NCI-H146 (cell line): ENCODE data around the gene CNOT2.
"Not testable (repeated sequence)": the region's sequence is repeated elsewhere in the genome, so short reads cannot be mapped to it uniquely, and the experiment has no call there.

Experiments used
- DNase-seq: peaks from one replicate; lab custom pipeline; 2025; lab: John Stamatoyannopoulos, UW

CNOT2 gene

GRCh38 chr12:70251661-70252060 lies 8.4 kb downstream of the CNOT2 start:
- DNase-seq: no peak

DNA sequence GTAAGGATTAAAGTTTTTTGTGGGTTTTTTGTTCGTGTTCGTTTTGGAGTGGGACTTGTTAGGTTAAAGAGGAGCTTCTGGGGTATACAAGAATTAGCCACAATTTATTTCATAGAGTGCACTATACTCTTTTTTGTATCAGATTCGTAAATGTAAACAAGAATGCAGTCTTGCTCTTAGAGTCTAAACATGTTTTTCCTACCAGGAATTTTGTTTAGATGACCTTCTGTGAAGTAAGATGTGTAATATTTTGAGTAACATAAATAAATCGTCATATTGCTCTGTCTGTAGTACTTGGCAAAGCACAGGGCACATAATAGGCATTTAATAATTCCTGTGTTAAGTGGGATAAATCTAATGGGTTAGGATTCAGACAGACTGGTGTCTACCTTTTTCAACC lies 9.6 kb downstream of the CNOT2 start:
- no peak for DNase-seq

DNA sequence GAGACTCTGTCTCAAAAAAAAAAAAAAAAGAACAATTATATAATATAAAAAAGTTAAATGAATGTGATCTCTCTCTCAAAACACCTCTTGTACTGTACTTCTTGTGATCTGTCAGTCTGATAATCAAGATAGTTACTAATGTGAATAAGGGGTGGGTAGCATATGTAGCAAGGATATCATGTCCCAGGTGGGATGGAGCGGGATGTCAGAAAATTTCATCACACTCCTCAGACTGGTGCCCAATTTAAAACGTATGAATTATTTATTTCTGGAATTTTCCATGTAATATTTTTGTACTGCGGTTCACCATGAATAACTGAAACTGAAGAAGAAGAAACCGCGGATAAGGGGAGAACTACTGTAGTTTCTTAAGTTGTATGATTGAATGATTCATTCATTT lies 11.0 kb downstream of the CNOT2 start:
- DNase-seq: no peak

DNA sequence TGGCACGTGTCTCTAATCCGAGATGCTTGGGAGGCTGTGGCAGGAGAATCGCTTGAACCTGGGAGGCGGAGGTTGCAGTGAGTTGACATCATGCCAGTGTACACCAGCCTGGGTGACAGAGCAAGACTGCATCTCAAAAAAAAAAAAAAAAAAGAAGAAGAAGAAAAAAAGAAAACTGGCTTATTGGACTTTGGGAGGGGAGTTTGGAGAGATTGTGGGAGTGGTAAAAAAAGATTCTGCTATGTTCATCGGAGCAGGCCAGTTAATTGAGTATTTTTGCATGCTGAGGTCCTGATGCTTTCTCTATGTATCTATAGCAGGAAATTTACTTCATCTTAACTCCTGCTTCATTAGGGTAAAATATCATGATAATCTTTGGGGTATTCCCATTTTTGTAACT lies 11.6 kb downstream of the CNOT2 start:
- no peak for DNase-seq

DNA sequence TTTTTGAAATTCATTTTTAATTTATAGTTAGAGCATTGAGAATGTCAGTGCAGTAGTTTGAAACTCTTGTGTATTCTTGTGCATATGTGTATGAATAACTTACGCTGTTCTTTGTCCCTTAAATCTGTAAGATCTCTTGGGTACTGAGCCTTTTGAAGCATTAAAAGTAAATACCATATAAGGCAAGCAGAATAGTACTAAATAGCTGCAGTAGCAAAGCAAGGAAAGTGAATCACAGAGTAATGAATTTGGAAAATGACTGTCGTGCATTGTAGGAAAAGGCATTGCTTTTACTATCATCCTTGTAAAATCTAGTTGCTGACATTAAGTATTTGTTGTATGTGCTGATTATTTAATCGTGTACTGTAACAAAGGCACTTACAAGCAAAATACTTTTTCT lies 12.1 kb downstream of the CNOT2 start:
- no peak for DNase-seq

GRCh38 chr12:70258605-70259403 lies 15.6 kb downstream of the CNOT2 start:
- DNase-seq: peak; percentile 23

- DNase-seq: no peak
Observed at GRCh38 chr12:70260646-70261045, 17.4 kb downstream of the CNOT2 start.

- DNase-seq: no peak
Observed at GRCh38 chr12:70264067-70264867, 21.0 kb downstream of the CNOT2 start.

GRCh38 chr12:70265132-70265531 lies 21.9 kb downstream of the CNOT2 start:
- DNase-seq: no peak

DNA sequence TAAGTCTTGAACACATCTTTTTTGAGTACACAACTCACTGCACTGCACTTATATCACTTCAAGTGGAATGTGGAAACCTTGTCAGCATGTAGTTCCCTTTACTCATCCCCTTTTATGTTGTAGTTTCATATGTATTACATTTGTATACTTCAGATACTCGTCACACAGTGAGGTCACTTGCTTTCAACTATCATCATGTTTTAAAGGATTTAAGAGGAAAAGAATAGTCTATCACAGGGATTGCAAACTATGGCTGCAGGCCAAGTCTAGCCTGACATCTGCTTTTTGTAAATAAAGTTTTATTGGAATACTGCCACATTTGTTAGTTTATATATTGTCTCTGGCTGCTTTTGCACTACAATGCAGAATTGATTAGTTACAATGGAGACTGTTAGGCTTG lies 24.3 kb downstream of the CNOT2 start:
- DNase-seq: no peak

- no peak for DNase-seq
Observed at GRCh38 chr12:70268972-70269371, 25.7 kb downstream of the CNOT2 start.

DNA sequence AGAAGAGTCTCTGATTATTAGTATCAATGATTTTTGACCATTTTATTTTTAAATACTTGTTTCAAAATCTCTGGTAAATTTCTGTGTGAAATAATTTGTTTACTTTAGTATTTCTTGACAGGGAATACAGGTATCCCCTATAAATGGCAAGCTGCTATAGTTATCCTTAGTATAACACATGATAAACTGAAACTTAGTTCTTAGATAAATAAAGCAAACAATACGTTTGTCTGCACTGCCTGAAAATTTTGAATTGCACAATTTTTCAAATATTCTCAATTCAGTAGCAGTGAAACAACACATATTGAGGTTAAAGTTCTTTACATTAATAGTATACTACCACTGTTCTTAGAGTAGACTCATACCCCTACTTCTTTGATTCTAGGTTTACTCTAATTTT lies 26.9 kb downstream of the CNOT2 start:
- no peak for DNase-seq

DNA sequence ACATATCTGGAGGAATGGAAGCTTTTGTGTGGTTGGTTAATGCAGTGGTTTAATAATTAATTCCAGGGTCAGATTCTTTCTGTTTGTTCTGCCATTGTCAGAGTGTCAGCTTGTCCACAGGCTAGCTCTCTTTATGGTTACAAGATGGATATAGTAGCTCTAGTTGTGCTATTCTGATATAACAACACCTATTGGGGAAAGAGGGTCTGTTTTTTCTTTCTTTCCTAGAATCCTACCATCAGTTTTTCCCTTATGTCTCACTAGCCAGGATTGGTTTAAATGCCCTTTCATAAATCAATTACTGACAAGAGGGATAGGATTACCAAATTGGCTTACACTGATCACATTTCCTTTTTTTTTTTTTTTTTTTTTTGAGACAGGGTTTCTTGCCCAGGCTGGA lies 27.8 kb downstream of the CNOT2 start:
- DNase-seq: peak; percentile 15

- DNase-seq: no peak
Observed at GRCh38 chr12:70272510-70272909, 29.3 kb downstream of the CNOT2 start.

GRCh38 chr12:70275045-70275444 lies 31.8 kb downstream of the CNOT2 start:
- no peak for DNase-seq

DNA sequence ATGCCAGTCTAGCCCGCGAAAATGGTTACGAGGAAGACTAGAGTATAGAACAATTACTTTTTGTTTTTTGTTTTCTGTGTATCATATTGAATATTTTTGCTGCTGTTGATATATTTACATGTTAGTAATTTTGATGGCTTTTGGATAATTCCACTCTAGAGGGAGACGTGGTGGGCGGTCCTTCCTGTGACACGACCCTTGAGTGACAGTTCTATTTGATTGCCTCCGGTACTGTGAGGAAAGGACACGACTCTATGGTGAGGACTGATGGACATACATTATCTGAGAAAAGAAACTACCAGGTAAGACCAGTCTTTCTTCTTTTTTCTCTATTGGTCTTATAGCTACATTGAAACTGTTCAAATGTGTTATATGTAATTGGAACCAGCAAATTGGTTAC lies 34.7 kb downstream of the CNOT2 start:
- DNase-seq: no peak

DNA sequence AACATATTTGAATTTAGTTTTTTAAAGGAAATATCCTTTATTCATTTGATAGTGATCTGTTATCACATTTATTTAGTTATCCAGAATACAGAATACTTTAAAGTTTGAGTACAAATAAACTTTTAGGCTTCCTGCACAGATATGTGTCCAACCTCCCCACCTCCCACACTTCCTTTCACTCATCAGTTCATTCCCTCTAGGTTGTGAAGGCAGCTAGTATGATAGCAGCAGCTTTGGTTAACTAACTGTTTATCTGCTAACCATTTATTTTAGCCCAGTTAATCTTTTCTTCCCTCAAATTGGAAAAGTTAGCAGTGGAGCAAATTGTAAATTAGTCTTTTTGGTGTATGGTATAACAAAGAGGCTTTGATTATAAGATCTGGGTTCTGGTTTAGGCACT lies 35.7 kb downstream of the CNOT2 start:
- DNase-seq: no peak

GRCh38 chr12:70283232-70283631 lies 40.0 kb downstream of the CNOT2 start:
- no peak for DNase-seq

DNA sequence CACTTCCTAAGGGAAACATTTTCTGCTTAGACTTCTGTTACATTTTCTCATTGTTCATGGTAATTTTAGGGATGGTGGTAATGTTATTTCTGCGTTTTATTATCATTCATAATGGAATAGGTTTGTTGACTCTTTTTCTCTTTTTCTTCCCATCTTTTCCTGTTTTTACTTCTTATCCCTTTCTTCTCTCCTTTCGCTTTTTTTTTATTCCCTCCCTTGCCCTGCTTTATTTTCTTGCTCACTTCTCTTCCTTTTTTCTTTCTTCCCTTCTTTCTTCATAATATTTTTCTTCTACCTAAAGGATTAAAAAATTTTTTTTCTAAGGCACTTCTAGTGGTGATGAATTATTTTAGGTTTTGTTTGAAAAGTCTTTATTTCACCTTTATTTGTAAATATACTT lies 45.6 kb downstream of the CNOT2 start:
- no peak for DNase-seq

DNA sequence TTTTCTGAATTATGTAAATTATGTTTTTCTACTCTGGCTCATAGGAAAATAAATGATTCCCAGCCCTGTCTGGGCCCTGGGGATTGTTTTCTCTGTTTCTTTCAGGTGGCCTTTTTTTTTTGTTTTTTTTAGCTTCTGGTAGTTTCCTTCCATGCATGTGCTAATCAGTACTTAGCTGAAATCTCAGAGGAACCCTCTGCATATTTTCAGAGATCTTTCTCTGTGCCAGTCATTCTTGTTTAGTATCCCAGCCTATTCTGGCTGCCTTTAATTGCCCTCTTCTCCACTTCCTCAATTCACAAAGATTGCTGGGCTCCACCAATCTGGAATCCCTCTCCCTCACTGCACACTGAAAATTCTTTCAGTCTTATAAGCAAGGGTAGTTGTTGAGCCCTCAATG lies 46.9 kb downstream of the CNOT2 start:
- no peak for DNase-seq

DNA sequence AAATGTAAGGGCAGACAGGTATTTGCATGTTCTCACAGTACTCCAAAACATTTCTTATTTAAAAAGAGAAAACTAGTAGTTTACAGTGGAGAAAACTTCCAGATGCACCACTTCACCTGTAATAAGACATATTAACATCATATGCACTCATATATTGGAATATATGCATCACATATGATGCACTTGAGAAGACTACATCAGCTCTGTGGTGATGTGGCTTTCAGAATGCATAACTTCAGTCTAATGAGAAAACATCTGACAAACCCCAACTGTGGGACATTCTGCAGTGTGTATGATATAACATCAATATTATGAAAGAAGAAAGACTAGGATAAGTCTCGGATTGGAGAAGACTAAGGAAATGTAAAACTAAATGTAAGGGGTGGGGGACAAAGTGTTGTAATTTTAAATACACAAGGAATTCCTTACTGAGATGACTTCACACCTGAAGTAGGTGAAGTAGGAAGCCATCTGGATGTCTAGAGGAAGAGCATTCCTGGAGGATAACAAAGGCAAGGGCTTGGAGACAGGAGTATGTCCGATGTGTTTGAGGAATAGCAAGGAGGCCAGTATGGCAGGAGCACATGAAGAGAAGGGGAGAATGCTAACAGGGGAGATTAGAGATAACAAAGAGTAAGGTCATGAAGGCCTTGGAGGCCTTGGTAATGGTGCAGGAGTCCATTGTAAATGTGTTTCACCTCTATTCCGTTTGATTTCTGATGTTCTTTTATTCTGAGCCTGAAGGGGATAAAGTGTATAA lies 49.0 kb downstream of the CNOT2 start:
- no peak for DNase-seq

DNA sequence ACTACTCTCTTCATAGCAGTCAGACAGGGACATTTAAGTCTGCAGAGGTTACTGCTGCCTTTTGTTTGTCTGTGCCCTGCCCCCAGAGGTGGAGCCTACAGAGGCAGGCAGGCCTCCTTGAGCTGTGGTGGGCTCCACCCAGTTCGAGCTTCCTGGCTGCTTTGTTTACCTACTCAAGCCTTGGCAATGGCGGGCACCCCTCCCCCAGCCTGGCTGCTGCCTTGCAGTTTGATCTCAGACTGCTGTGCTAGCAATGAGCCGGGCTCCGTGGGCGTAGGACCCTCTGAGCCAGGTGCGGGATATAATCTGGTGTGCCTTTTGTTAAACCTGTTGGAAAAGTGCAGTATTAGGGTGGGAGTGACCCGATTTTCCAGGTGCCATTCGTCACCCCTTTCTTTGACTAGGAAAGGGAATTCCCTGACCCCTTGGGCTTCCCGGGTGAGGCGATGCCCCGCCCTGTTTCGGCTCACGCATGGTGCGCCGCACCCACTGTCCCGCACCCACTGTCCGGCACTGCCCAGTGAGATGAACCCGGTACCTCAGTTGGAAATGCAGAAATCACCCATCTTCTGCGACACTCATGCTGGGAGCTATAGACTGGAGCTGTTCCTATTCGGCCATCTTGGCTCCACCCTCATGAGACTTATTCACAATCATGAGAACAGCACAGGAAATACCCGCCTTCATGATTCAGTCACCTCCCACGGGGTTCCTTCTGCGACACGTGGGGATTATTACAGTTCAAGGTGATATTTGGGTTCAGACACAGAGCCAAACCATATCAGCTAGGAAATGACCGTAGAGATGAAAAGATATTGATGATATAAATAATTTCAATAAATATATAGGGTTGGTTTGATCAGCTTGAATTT lies 61.7 kb downstream of the CNOT2 start:
- DNase-seq: not testable (repeated sequence)
